NCI-H1417 (cell line): ENCODE measurements around the gene RPS2.
"Not testable (repeated sequence)": the region's sequence is repeated elsewhere in the genome, so short reads cannot be mapped to it uniquely, and the experiment has no call there.

Source experiments
- DNase-seq, 3 experiments: peaks; one replicate each; lab custom pipeline; 2025; lab: John Stamatoyannopoulos, UW

The RPS2 gene

DNA sequence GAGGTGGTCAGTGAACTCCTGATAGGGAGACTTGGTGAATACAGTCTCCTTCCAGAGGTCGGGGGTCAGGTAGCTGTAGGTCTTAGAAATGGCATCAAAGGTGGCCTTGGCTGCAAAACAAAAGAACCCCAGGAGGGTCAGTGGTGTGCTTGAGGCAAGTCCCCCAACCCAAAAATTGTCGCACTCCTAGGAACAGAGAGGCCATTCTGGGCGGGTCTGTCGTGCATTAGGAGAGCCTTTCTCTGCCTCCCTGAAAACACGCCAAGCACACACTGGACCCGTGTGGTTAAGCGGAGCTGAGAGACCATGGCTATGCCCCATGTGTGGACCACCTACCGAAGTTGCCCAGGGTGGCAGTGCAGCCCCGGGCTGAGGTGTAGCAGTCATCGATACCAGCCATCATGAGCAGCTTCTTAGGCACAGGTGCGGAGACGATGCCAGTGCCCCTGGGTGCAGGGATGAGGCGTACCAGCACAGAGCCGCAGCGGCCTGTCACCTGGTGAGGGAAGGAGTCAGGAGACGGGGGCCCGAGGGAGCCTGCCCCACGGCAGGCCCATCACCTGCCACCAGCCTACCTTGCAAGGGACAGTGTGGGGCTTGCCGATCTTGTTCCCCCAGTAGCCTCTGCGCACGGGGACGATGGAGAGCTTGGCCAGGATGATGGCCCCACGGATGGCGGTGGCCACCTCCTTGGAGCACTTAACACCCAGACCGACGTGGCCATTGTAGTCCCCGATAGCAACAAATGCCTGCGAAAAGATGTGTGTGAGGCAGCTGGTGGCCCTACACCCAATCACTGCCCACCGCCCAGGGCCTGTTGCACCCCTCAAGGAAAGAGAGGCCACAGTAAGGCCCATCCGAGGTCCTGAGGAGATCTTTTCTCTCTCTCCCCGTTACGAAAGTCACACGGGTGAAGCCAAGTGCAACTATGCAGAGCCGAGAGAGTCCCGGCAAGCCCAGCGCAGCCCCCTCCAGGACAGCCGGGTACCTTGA is 2.2 kb downstream of the RPS2 start:
- DNase-seq = not testable (repeated sequence)

DNA sequence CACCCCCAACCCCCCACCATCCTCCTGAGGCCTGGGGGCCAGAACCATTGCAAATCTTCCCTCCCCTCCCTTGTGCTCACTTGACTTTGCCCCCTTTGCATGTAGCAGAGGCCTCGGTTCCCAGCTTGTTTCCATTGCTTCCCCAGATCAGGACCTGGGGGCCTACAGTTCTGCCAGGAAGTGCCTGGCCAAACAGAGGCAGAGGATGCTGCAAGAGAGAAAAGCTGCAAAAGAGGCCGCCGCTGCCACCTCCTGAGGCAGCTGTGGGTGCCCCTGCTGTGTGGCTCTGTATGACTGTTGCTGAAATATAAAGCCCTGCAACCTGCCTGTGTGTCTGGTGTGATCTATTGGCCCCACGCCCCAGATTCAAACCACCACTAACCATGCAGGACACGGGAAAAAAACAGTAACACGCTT is 3.0 kb downstream of the RPS2 start:
- peak in 1 of 3 experiments; percentile 17 for DNase-seq

DNA sequence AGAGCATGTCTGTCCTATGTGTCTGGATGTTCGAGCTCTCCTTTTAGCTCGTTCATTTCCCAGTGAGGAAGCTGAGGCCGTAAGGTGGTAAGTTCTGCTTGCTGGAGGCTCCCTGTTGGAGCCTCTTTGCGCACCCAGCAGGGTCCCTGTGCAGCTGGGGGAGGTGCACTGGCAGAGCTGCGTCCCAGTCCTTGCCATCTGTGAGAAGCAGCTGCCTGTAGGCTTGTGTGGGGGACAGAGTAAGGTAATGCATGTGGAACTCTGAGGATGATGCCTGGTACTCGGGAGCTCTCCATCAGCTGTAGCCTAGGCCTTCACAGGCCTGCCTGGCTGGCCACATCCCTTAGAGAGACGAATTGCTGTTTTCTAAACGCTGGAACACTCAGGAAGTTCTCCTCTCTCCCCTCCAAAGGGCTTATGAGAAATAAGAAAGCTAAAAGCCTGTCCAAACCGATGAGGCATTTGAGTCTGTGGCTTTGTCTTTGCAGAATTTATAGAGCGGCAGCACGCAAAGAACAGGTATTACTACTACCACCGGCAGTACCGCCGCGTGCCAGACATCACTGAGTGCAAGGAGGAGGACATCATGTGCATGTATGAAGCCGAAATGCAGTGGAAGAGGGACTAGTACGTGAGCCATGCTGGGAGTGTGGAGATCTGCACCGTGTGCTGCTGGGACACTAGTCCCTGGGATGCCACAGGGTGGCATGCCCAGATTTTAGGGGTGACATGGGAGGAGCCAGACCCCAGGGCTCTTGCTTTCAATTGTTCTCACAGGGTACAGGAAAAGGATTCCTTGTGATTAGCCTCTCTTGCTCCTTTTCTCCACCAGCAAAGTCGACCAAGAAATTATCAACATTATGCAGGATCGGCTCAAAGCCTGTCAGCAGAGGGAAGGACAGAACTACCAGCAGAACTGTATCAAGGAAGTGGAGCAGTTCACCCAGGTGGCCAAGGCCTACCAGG is 3.7 kb downstream of the RPS2 start:
- DNase-seq = peak in 2 of 3 experiments; percentile 49 to 63

DNA sequence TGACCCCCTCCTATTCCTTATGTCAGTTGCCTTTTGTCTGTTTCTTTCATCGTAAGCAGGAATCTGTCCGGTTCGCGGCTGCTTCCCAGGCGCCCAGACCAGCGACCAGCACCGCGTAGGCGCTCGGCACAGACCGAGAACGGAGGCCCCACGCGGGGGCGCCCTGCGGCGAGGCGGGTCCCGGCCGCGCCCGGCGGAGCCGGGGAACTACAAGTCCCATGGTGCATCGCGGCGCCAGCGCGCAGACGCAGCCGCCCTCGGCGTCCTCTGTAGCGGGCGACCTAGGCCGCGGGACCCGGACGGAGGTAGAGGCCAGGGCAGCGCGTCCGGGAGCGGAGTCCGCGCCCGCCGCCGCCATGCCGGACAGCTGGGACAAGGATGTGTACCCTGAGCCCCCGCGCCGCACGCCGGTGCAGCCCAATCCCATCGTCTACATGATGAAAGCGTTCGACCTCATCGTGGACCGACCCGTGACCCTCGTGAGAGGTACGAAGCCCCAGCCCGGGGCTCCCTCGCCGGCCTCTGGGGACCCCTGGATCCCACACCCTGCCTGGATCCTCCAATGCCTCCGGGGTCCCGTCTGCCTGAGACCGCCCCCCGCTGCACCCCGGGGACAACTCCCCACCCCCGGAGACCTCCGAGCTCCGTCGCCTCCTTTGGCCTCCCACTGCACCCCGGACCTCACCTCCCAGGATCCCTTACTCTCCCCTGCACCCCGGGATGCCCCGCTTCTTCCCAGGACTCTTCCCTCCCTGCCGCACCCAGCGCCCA is 5.2 kb downstream of the RPS2 start, which contains the start of gene NDUFB10:
TSS of gene NDUFB10 (plus strand) at position 270 of the 771 bp plus-strand sequence. CDS start at position 357, 87 bp downstream.
- DNase-seq = peak; percentile 89 to 97 (median 89)

DNA sequence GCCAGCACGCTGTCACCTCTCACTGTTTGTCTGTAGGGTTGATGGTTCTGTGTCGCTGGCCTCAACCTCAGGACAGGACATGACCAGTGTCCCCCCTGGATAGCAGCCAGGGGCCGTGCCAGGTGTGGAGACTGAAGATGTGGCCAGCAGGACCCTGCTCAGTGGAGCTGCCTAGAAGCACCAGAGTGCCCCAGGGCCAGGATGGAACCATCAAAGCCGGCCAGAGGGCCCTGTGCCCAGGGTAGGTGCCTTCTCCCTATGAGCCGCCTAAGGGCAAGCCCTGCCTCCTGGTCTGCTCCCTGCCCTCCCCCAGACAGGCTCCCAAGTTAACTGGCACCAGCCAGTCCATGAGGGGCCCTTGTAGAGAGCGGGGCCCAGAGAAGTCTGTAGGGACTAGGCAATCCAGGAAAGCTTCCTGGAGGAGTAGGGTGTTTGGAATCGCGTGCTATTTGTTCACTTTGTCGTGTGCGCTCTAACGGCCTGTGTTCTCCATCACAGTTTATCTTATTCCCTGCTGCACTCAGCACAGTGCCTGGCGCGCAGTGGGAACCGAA is 5.8 kb downstream of the RPS2 start:
- no peak for DNase-seq

DNA sequence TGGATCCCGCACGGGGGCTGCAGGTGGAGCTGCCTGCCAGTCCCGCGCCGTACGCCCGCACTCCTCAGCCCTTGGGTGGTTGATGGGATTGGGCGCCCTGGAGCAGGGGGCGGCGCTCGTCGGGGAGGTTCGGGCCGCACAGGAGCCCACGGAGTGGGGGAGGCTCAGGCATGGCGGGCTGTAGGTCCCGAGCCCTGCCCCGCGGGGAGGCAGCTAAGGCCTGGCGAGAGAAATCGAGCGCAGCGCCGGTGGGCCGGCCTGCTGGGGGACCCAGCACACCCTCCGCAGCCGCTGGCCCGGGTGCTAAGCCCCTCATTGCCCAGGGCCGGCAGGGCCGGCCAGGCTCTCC is 6.5 kb downstream of the RPS2 start:
- not testable (repeated sequence) for DNase-seq

DNA sequence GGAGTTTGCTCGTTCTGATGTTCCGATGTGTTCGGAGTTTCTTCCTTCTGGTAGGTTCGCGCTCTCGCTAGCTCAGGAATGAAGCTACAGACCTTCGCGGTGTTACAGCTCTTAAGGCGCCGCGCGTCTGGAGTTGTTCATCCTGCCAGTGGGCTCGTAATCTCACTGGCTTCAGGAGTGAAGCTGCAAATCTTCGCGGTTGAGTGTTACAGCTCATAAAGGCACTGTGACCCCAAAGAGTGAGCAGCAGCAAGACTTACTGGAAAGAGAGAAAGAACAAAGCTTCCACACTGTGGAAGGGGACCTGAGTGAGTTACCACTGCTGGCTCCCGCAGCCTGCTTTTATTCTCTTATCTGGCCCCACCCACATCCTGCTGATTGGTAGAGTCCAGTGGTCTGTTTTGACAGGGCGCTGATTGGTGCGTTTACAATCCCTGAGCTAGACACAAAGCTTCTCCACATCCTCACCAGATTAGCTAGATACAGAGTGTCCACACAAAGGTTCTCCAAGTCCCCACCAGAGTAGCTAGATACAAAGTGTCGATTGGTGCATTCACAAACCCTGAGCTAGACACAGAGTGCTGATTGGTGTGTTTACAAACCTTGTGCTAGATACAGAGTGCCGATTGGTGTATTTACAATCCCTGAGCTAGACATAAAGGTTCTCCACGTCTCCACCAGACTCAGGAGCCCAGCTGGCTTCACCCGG is 7.0 kb downstream of the RPS2 start:
- not testable (repeated sequence) for DNase-seq

DNA sequence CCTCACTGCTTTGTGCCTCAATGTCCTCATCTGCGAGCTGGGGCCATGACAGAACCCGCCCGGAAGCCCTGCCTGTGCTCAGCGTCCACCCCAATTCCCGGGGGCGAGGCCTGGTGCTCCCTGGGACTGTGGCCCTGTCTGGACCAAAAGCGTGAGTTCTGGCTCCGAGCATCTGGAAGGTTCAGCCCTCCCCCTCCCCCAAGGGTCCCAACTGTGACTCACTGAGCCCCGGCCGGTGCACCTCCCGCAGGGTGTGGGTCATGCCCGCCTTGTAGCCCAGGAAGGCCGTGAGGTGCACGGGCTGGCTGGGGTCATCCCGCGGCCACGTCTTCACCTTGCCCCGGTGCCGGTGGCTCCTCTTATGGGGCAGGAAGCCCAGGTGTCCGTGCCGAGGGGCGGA is 10.9 kb downstream of the RPS2 start:
- DNase-seq = no peak

DNA sequence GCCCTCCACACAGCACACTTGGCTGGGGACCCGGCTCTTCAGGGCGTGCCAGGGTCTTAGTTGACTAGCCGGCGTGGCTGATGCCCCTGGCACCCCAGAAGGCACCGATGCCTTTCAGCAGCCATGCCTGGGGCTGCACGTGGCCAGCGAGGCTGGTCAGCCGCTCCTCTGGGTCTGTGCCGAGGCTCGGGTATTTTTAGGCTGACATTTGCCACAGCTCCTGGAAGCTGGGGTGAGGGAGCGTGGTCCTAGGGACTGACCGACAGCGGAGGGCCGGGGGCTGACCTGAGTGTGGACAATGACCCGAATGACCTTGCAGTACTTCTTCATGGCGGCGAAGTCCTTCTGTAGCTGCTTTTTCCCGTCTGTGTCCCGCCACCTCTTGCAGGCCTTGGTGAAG is 14.1 kb downstream of the RPS2 start:
- no peak for DNase-seq

DNA sequence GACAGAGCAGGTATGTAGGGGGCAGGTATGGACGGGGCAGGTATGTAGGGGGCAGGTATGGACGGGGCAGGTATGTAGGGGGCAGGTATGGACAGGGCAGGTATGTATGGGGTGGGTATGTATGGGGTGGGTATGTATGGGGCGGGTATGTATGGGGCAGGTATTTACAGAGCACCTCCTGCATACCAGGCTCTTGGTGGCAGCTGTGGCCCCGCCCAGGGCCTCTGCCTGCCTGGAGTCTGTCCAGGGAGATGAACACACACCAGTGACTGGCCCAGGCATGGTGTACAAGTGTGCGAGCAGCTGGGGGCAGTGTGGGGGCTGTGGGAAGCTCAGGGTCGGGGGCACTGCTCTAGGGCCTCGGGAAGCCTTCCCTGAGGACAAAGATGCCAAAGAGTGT is 14.6 kb downstream of the RPS2 start:
- DNase-seq = no peak

DNA sequence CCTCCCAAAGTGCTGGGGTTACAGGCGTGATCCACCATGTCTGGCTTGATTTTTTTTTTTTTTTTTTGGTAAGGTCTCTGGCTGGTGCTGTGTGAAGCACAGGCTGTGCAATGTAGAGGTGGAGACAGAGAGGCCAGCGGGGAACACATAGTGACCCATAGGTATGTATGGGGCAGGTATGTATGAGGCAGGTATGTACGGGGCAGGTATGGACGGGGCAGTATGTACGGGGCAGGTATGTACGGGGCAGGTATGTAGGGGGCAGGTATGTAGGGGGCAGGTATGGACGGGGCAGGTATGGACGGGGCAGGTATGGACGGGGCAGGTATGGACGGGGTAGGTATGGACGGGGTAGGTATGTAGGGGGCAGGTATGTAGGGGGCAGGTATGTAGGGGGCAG is 15.1 kb downstream of the RPS2 start:
- DNase-seq = no peak

DNA sequence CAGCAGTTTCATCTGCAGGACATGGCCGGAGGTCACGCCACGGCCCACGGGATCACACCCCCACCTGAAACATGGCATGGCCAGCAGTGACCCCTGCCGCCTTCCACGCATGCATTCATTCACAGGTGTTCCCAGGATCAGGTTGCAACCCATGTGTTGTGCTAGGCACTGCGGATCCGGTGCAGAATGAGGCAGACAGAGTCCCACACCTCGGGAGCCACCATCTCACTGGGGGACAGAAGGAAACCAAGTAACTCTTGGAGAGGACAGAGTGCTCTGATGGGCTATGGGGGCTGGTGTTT is 17.3 kb downstream of the RPS2 start:
- DNase-seq = no peak

DNA sequence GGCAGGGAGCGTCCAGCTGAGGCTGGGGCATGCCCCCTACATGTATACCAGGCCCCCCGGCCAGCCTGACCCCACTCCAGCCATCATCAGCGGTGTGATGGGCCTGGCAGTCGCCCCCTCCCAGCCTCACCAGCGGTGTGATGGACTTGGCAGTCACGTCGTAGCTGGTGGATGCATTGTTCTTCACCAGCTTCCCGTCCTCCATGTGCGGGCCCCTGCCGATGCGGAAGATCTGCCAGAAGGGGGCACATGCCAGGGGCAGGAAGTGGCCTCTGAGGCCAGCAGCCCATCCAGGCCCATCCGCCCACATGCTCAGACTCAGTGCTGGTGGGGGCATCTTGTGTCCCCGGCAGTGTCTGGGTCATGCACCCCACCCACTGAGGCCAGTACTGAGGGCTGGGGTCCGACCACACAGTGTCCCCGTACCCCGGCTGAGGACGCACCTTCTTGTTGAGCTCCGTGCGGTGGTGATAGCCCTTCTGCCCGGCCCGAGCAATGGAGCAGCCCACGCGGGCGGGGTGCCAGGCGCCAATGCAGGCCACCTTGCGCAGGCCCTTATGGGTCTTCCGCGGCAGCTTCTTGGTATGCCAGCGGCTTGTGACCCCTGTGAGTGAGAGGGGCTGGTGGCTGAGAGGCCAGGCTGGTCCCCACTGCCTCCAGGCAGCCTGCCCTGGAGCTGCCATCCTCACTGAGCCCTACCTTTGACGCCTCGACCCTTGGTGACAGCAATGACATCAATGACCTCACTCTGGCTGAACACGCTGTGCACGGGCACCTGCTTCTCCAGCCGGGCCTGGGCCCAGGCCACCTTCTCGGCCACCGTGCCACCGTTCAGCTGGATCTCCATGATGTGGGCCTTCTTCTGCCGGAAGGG is 17.9 kb downstream of the RPS2 start:
- DNase-seq = no peak

DNA sequence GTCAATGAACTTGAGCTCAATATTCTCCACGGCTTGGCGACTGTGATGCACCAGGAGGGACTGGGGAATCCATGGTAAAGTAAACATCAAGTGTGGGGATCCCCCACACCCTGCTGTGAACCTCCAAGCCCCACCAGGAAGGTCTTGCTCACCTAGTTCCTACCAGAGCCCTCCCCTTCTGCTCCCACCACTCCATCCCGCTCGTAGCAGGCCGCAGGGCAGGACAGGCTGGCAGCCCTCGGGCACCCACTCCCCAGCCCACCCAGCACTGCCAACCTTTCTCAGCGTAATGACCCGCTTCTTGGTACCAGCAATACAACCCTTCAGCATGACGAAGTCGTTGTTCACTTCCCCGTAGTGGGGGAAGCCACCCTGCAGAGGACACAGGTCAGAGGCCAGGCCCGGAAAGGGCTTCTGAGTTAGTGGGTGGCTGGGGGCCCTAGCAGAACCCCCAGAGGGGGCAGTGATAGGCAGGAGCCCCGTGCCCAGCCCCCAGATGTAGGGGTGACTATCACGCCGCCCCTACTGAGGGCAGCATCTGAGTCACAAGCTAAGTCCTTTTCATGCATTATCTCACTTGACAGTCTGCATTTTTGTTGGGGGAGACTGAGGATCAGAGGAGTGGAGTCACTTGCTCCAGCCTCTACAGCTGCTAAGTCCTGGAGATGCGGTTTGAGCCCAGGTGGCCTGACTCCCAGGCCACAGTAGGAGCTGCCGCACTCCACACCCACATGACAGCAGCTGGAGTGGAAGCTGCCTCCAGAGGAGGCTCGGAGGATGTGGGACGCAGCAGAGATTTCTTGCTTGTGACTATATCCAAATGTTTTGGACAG is 18.9 kb downstream of the RPS2 start:
- no peak for DNase-seq

DNA sequence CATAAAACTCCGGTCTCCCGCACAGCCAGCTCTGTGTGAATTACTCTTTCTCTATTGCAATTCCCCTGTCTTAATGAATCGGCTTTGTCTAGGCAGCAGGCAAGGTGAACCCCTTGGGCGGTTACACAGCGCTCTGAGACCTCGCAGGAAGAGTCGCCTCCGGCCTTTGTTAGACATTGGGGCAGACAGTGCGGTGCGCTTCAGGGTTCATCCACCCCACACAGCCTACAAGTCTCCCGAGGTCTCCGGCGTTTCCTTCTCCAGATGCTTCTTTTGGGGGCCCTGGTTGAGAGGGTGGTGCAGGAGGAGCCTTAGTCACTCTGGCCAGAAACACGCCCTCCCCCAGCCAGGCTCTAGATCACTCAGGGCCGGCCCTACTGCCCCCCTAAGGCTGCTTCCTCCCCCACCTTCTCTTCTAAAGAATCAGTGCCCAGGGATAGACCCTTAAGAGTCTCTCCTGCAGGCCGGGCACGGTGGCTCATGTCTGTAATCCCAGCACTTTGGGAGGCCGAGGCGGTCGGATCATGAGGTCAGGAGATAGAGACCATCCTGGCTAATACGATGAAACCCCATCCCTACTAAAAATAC is 19.9 kb downstream of the RPS2 start:
- DNase-seq = no peak

DNA sequence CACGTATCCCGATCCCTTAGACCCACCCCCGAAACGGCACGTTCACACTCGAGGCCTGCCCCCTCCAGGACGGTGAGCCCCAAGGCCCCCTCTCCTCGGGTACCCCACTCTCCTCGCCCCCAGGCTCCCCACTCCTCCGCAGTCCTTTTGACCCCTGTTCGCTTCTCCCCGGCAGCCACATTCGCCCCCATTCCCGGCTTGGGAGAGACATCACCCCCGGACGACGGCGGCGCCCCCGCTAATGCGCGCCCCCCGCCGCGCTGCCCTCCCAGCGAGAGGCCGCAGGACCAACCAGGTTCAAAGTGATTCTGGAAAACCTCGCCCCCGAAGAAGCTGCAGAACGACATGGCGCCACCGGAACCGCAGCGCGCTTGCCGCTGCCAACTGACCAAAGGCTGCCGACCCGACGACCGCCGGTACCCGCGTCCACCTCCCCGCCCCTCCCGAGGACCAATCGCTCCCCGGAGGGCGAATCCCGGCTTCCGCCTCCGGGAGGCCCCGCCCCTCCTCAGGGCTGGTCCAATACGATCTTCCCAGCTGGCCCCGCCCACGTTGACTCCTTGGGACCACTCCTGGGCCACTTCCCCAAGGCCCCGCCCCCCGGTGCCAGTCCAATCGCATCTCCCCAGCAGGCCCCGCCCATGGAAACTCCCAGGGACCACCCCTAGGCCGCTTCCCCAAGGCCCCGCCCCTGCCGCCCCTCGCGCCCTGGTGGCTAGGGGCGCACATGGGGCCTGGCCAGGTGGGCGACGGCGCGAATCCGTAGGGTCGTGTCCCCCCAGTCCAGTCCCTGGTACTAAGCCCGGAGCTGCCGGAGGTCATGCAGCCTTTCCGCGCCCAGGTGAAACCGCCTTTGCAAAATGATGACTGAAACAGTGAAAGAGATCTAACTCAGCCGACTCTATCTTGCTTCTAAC is 21.6 kb downstream of the RPS2 start, which contains the start of gene MSRB1:
TSS of gene MSRB1 (minus strand) at position 390 of the 917 bp plus-strand sequence. CDS start at position 347, 43 bp downstream.
- peak; percentile 99 to 100 (median 100) for DNase-seq
